HCT116 (cell line): ENCODE results near the gene THRB. TPM values are rescaled to one million over a fixed set of nuclear protein-coding genes. Genes with fewer than 3 reads are reported as not detected.

Source experiments
- ATAC-seq: fragments of 200-7000 bp; cut with Tn5 transposase; 2 replicates; pipeline ENCODE4 v1.9.1; 2020; ENCODE audit warnings: mild to moderate bottlenecking, moderate library complexity
- BruUV-seq: library from RNA; stranded (reverse); fragments of 400-500 nt; replicated peaks from 2 replicates; lab custom pipeline; 2021; lab: Mats Ljungman, UMichigan
- CTCF ChIA-PET: fragments of 300-600 bp; sonication (Branson Sonifier 250); formaldehyde crosslinking; loops from one replicate; lab custom pipeline; 2021; ENCODE audit warnings: antibody characterized with exemption; lab: Charles Lee
- POLR2A ChIA-PET: fragments of 300-600, 350-600 bp; sonication (Branson Sonifier 250); formaldehyde crosslinking; loops from one replicate; lab custom pipeline; 2021; ENCODE audit warnings: antibody characterized with exemption; lab: Charles Lee
- RAD21 ChIA-PET, 2 experiments: fragments of 300-600 bp; sonication (Branson Sonifier 250); formaldehyde crosslinking; loops; one replicate each; lab custom pipeline; 2023; ENCODE audit warnings: low total read pairs in 2 of 2; ENCODE audit not compliant: uncharacterized antibody in 2 of 2, unreplicated experiment in 2 of 2, low non-redundant PET in 1 of 2; lab: Charles Lee
- DNase-seq: peaks from one replicate; pipeline ENCODE4 v3.0.0-alpha.2; 2010; ENCODE audit warnings: low read depth, low spot score
- H2AFZ ChIP-seq: fragments of 200-600 bp; shearing (Covaris generic), sonication (generic); 2 replicates; pipeline ENCODE4 v1.6.1; 2017; ENCODE audit warnings: low read depth, mixed run types, mixed read lengths, antibody characterized with exemption, low read length; ENCODE audit not compliant: poor library complexity, severe bottlenecking
- H3K27ac ChIP-seq: 2 replicates; pipeline ENCODE4 v1.5.1; 2012; ENCODE audit warnings: low read depth, low read length
- H3K27me3 ChIP-seq: fragments of 200-600 bp; sonication (generic); 2 replicates; pipeline ENCODE4 v1.6.1; 2016; ENCODE audit warnings: mixed run types, low read length, mixed read lengths; ENCODE audit not compliant: insufficient read depth
- H3K36me3 ChIP-seq, 2 experiments: fragments of 200-500 bp in 1 of 2; fragments of 200-600 bp in 1 of 2; sonication (Bioruptor generic) in 1 of 2; sonication (generic) in 1 of 2; 2 replicates each; pipeline versions ENCODE4 v1.5.1 to v1.6.1; 2014 to 2016; ENCODE audit warnings: low read length in 2 of 2, inconsistent platforms in 1 of 2, mixed read lengths in 1 of 2, mixed run types in 1 of 2; ENCODE audit not compliant: insufficient read depth in 2 of 2, control insufficient read depth in 1 of 2
- H3K4me1 ChIP-seq, 2 experiments: fragments of 200-600 bp in 1 of 2; sonication (generic) in 1 of 2; 2 replicates each; pipeline versions ENCODE4 v1.5.1 to v1.6.1; 2012 to 2017; ENCODE audit warnings: low read length in 2 of 2, inconsistent platforms in 1 of 2, mild to moderate bottlenecking in 1 of 2, mixed read lengths in 1 of 2, mixed run types in 1 of 2, moderate library complexity in 1 of 2; ENCODE audit not compliant: insufficient read depth in 2 of 2, control insufficient read depth in 1 of 2
- H3K4me2 ChIP-seq: fragments of 200-600 bp; sonication (generic); 2 replicates; pipeline ENCODE4 v1.6.1; 2017; ENCODE audit warnings: mixed run types, low read length, mixed read lengths
- H3K4me3 ChIP-seq, 2 experiments: fragments of 200-600 bp in 1 of 2; sonication (generic) in 1 of 2; replicated peaks in 1 of 2; 2 replicates each; pipeline ENCODE4 v1.5.1; 2011 to 2016; ENCODE audit warnings: low read length in 2 of 2, control low read depth in 1 of 2, low read depth in 1 of 2, mild to moderate bottlenecking in 1 of 2, mixed read lengths in 1 of 2, mixed run types in 1 of 2
- H3K79me2 ChIP-seq: fragments of 200-600 bp; sonication (generic); 2 replicates; pipeline ENCODE4 v1.6.1; 2017; ENCODE audit warnings: mild to moderate bottlenecking, mixed run types, low read length, moderate library complexity, mixed read lengths; ENCODE audit not compliant: insufficient read depth
- H3K9ac ChIP-seq: fragments of 200-600 bp; sonication (generic); 2 replicates; pipeline ENCODE4 v1.6.1; 2016; ENCODE audit warnings: low read length, mixed read lengths
- H3K9me2 ChIP-seq: fragments of 200-600 bp; sonication (generic), shearing (Covaris generic); 2 replicates; pipeline ENCODE4 v1.6.1; 2017; ENCODE audit warnings: mixed run types, mild to moderate bottlenecking, moderate library complexity; ENCODE audit not compliant: insufficient read depth
- H3K9me3 ChIP-seq, 2 experiments: fragments of 200-500 bp in 1 of 2; fragments of 200-600 bp in 1 of 2; sonication (Bioruptor generic) in 1 of 2; sonication (generic) in 1 of 2; 2 replicates each; pipeline ENCODE4 v1.6.1; 2014 to 2017; ENCODE audit warnings: low read length in 2 of 2, mixed read lengths in 2 of 2, inconsistent platforms in 1 of 2, low read depth in 1 of 2, mild to moderate bottlenecking in 1 of 2, mixed run types in 1 of 2, moderate library complexity in 1 of 2; ENCODE audit not compliant: control insufficient read depth in 1 of 2, insufficient read depth in 1 of 2
- H4K20me1 ChIP-seq: fragments of 200-600 bp; sonication (generic), shearing (Covaris generic); 2 replicates; pipeline ENCODE4 v1.6.1; 2017; ENCODE audit warnings: mixed run types, mild to moderate bottlenecking, moderate library complexity; ENCODE audit not compliant: insufficient read depth
- ATF3 ChIP-seq: IDR thresholded peaks from 2 replicates; pipeline ENCODE4 v1.6.1; 2012
- CBX3 ChIP-seq: IDR thresholded peaks from 2 replicates; pipeline ENCODE4 v1.6.1; 2012; ENCODE audit warnings: low read depth
- CTCF ChIP-seq, 3 experiments: fragments of 200-600 bp in 1 of 3; sonication (generic) in 1 of 3; IDR thresholded peaks in 2 of 3; conservative IDR thresholded peaks in 1 of 3; 2 replicates each; pipeline ENCODE4 v1.5.1; 2012 to 2017; ENCODE audit warnings: low read depth in 2 of 3, low read length in 2 of 3, antibody characterized with exemption in 1 of 3, borderline replicate concordance in 1 of 3, control low read depth in 1 of 3, mild to moderate bottlenecking in 1 of 3, mixed read lengths in 1 of 3, mixed run types in 1 of 3, moderate library complexity in 1 of 3; ENCODE audit not compliant: insufficient read depth in 1 of 3
- ELF1 ChIP-seq: IDR thresholded peaks from 2 replicates; pipeline ENCODE4 v1.6.1; 2012; ENCODE audit warnings: low read depth, borderline replicate concordance
- EZH2 ChIP-seq: fragments of 200-600 bp; sonication (generic); IDR thresholded peaks from 2 replicates; pipeline ENCODE4 v1.6.1; 2017; ENCODE audit warnings: antibody characterized with exemption, mixed run types
- EZH2phosphoT487 ChIP-seq: fragments of 200-600 bp; IDR thresholded peaks from 2 replicates; pipeline ENCODE4 v1.6.1; 2018; ENCODE audit warnings: antibody characterized with exemption, borderline replicate concordance
- FOSL1 ChIP-seq: IDR thresholded peaks from 2 replicates; pipeline ENCODE4 v1.6.1; 2012; ENCODE audit warnings: low read depth
- JUND ChIP-seq: IDR thresholded peaks from 2 replicates; pipeline ENCODE4 v1.6.1; 2012
- MAX ChIP-seq: IDR thresholded peaks from 2 replicates; pipeline ENCODE4 v1.6.1; 2012
- POLR2A ChIP-seq: IDR thresholded peaks from 2 replicates; pipeline ENCODE4 v1.7.0; 2011; ENCODE audit warnings: borderline replicate concordance; ENCODE audit not compliant: insufficient read depth, insufficient read length; ENCODE audit errors: extremely low read depth
- POLR2AphosphoS5 ChIP-seq: IDR thresholded peaks from 2 replicates; pipeline ENCODE4 v1.6.1; 2011; ENCODE audit warnings: mild to moderate bottlenecking, low read depth, low read length, moderate library complexity
- RAD21 ChIP-seq: IDR thresholded peaks from 2 replicates; pipeline ENCODE4 v1.6.1; 2012; ENCODE audit warnings: low read depth, mild to moderate bottlenecking
- REST ChIP-seq: IDR thresholded peaks from 2 replicates; pipeline ENCODE4 v1.6.1; 2012; ENCODE audit warnings: low read depth
- SIN3A ChIP-seq: IDR thresholded peaks from 2 replicates; pipeline ENCODE4 v1.6.1; 2012; ENCODE audit warnings: low read depth
- SP1 ChIP-seq: IDR thresholded peaks from 2 replicates; pipeline ENCODE4 v1.6.1; 2012; ENCODE audit warnings: low read depth
- SRF ChIP-seq: IDR thresholded peaks from 2 replicates; pipeline ENCODE4 v1.6.1; 2012; ENCODE audit warnings: low read depth
- TCF7L2 ChIP-seq: IDR thresholded peaks from 2 replicates; pipeline ENCODE4 v1.7.0; 2011; ENCODE audit warnings: borderline replicate concordance, inconsistent platforms; ENCODE audit not compliant: insufficient read depth, insufficient read length; ENCODE audit errors: extremely low read depth
- ZFX ChIP-seq: fragments of 450-650 bp; IDR thresholded peaks from 2 replicates; pipeline ENCODE4 v1.6.1; 2017
- ZNF274 ChIP-seq: fragments of 200-500 bp; sonication (Bioruptor generic); IDR thresholded peaks from 2 replicates; pipeline ENCODE4 v1.6.1; 2014; ENCODE audit warnings: mild to moderate bottlenecking, low read depth, low read length, inconsistent platforms
- intact Hi-C: fragments of 100-400 bp; cut with micrococcal nuclease; formaldehyde crosslinking; loops from 2 replicates; pipeline ENCODE4 v1.10.0; 2022
- total RNA-seq: library from RNA; stranded (reverse); gene quantifications from one replicate; pipeline ENCODE4 v1.2.1, GENCODE V29; 2021; ENCODE audit not compliant: unreplicated experiment

THRB gene
- total RNA-seq, 1 experiment from 2014 or later = 2.5 TPM

- no peak overlapping the region for H3K4me3 ChIP-seq
- POLR2A ChIA-PET = no interaction called here
These were observed 51.2 kb downstream of the THRB start for GRCh38 chr3:24443476-24443875.

More at GRCh38 chr3:24443476-24443875, 51.2 kb downstream of the THRB start:
- CTCF ChIA-PET = no interaction called here
- H3K4me2 ChIP-seq = no peak overlapping the region
- BruUV-seq = no TSS peak
- no peaks in the 10 kb centered on the region for H3K27me3 ChIP-seq
- RAD21 ChIA-PET = no interaction called here
- no peaks in the 10 kb centered on the region for H4K20me1 ChIP-seq
- H3K9me3 ChIP-seq = no peaks in the 10 kb centered on the region
- H3K79me2 ChIP-seq = no peaks in the 10 kb centered on the region
- H3K9me2 ChIP-seq = no peaks in the 10 kb centered on the region
- intact Hi-C loops = no loop called here
- no peak overlapping the region for H3K9ac ChIP-seq
- no peaks in the 10 kb centered on the region for H3K36me3 ChIP-seq
- ATAC-seq (no peak), DNase-seq (no peak)
- no peak overlapping the region for H2AFZ ChIP-seq
- TF ChIP-seq EZH2 (no peak), ATF3 (no peak), POLR2A (no peak), SP1 (no peak), POLR2AphosphoS5 (no peak), ZNF274 (no peak), SRF (no peak), SIN3A (no peak), ZFX (no peak), REST (no peak), CTCF (IDR thresholded peaks at IDR 0.05 in 2 of 3, conservative IDR thresholded peaks at IDR 0.05 in 1 of 3; ENCODE audit: borderline replicate concordance in 1 of 3, insufficient read depth in 1 of 3, low read depth in 2 of 3, low read length in 2 of 3) (no peak), JUND (no peak), FOSL1 (no peak), MAX (no peak), CBX3 (no peak), ELF1 (no peak), RAD21 (no peak), TCF7L2 (no peak), EZH2phosphoT487 (no peak)
- H3K4me1 ChIP-seq = no peaks in the 10 kb centered on the region
- no peak overlapping the region for H3K27ac ChIP-seq
